ENCODE results near the gene AUTS2. TPM values are rescaled to one million over a fixed set of nuclear protein-coding genes. Genes with fewer than 3 reads are reported as not detected.

AUTS2 gene
- total and polyA plus RNA-seq, 2 of the 8 experiments (the other 6 are each of a cell fraction or from before 2014, with no cell fraction given), result 25.9 to 101 TPM

DNA sequence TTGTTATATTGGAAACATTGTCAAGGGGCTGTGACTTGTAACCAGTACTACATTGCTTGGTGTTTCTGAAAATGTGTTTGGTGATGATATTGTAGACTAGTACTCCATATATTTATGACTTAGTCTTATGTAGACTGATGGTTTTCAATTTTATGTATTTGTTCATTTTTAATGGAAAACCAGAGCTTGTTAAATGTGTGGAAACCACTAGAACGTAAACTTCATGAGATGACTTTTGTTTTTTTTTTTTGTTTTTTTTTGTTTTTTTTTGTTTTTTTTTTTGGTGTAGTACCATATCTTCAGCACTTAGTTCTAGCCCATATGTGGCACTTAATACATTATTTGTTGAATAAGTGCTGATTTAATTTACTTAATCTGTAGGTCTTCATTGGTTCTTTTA, 518.6 kb downstream of the AUTS2 start:
- no peak overlapping the region for H3K9ac ChIP-seq (replicated peaks in 1 of 4; ENCODE audit: extremely low read depth in 1 of 4, low read depth in 3 of 4, low read length in 3 of 4)
- H4K20me1 ChIP-seq (replicated peaks in 1 of 2; ENCODE audit: control insufficient read depth in 1 of 2, insufficient read depth in 2 of 2, low read length in 2 of 2), result no peaks in the 10 kb centered on the region
- no peak overlapping the region for H3K23ac ChIP-seq (ENCODE audit: insufficient read length)
- ChIA-PET POLR2A (ENCODE audit: partially characterized antibody) (no interaction called here), CTCF (ENCODE audit: partially characterized antibody) (no interaction called here)
- H3K56ac ChIP-seq (replicated peaks; ENCODE audit: insufficient read length, low read depth, low read length), result no peak overlapping the region
- no peak overlapping the region for H3K4me2 ChIP-seq (ENCODE audit: insufficient read depth in 1 of 2, low read depth in 2 of 2, low read length in 2 of 2)
- no peaks in the 10 kb centered on the region for H3K79me1 ChIP-seq (ENCODE audit: low read depth, low read length)
- no peak overlapping the region for H2BK12ac ChIP-seq (ENCODE audit: low read depth, low read length)
- no peak overlapping the region for H2BK20ac ChIP-seq (ENCODE audit: low read length)
- peaks cover 0 to 2% (median 0%) of the 10 kb centered on the region in 4 experiments; a peak in 1 of 7 replicates for H3K4me1 ChIP-seq (replicated peaks in 1 of 4; ENCODE audit: control insufficient read depth in 3 of 4, insufficient read depth in 4 of 4, low read length in 3 of 4)
- H2BK120ac ChIP-seq (replicated peaks; ENCODE audit: low read depth, low read length), result no peak overlapping the region
- no peak overlapping the region for H3K27ac ChIP-seq (ENCODE audit: low read depth, low read length)
- FAIRE-seq (no peak), DNase-seq (ENCODE audit: low read depth in 1 of 2, low spot score in 2 of 2) (no peak)
- no peak overlapping the region for H2BK15ac ChIP-seq (ENCODE audit: low read length)
- H4K5ac ChIP-seq (ENCODE audit: insufficient read length, low read depth, low read length), result no peak overlapping the region
- no peak overlapping the region for H3K4ac ChIP-seq (replicated peaks; ENCODE audit: insufficient read length, low read depth, low read length)
- H3K79me2 ChIP-seq (ENCODE audit: control insufficient read depth in 1 of 2, insufficient read depth in 2 of 2, low read length in 2 of 2), result no peaks in the 10 kb centered on the region
- no peaks in the 10 kb centered on the region for H3K27me3 ChIP-seq (replicated peaks in 1 of 4; ENCODE audit: control insufficient read depth in 3 of 4, extremely low read depth in 1 of 4, insufficient read depth in 3 of 4, low read length in 3 of 4)
- H4K8ac ChIP-seq (ENCODE audit: extremely low read depth, insufficient read depth, low read length), result no peak overlapping the region
- 0 out of 4 replicates have a peak, but pooled peaks cover 0 to 3% of the 10 kb centered on the region in 2 experiments for H3K9me3 ChIP-seq (ENCODE audit: insufficient read depth in 2 of 2, low read depth in 1 of 2, low read length in 1 of 2)
- no peak overlapping the region for H3K18ac ChIP-seq (ENCODE audit: extremely low read depth, low read length)
- no peak overlapping the region for H2BK5ac ChIP-seq (ENCODE audit: low read depth, low read length)
- no peak overlapping the region for H3K14ac ChIP-seq (ENCODE audit: insufficient read length)
- no peaks in the 10 kb centered on the region for H3K36me3 ChIP-seq (ENCODE audit: control insufficient read depth in 2 of 4, insufficient read depth in 4 of 4, low read length in 3 of 4)
- no peak overlapping the region for H2AK5ac ChIP-seq (ENCODE audit: low read depth, low read length)
- no peak overlapping the region for H3K4me3 ChIP-seq (ENCODE audit: extremely low read depth in 1 of 4, insufficient read depth in 2 of 4, low read depth in 3 of 4, low read length in 4 of 4)
- 94% methylated on average over 1 of the region's 1 CpG; no CpG with 5 or more reads in 1 of the 2 experiments for WGBS, 2 experiments (ENCODE audit: extremely low coverage in 1 of 2, insufficient coverage in 1 of 2, insufficient read length in 1 of 2, insufficient replicate concordance in 2 of 2, low coverage in 1 of 2, low lambda C conversion rate in 2 of 2, missing lambda C conversion rate in 1 of 2)
- H4K91ac ChIP-seq (replicated peaks; ENCODE audit: insufficient read length, low read length), result no peak overlapping the region
- TF ChIP-seq CEBPB (IDR thresholded peaks at IDR 0.05; ENCODE audit: low read depth, low read length) (no peak), ASH2L (IDR thresholded peaks at IDR 0.05; ENCODE audit: low read length) (no peak), SAP30 (IDR thresholded peaks at IDR 0.05; ENCODE audit: insufficient read depth, insufficient replicate concordance, low read length) (no peak), FOSL1 (IDR thresholded peaks at IDR 0.05; ENCODE audit: insufficient read depth, low read depth, low read length) (no peak), POU5F1 (IDR thresholded peaks at IDR 0.05; ENCODE audit: low read depth, low read length) (no peak), BACH1 (IDR thresholded peaks at IDR 0.05; ENCODE audit: low read length) (no peak)
- no peak overlapping the region for H2AFZ ChIP-seq (ENCODE audit: low read length)
- H3K23me2 ChIP-seq (ENCODE audit: low read depth, low read length), result no peaks in the 10 kb centered on the region
